ENCODE measurements around the gene KIF22. TPM values are rescaled to one million over a fixed set of nuclear protein-coding genes. Genes with fewer than 3 reads are reported as not detected.

KIF22 gene
- total RNA-seq, 1 donor from 2014 or later = 79.8 TPM

- no peak overlapping the region for H3K4me3 Mint-ChIP-seq (ENCODE audit: low read depth)
- H3K27me3 Mint-ChIP-seq = no peaks in the 10 kb centered on the region
- DNase-seq (ENCODE audit: low spot score, unreplicated experiment) = no peak
- H3K4me1 Mint-ChIP-seq (ENCODE audit: low read depth) = no peaks in the 10 kb centered on the region
- H3K27ac Mint-ChIP-seq = no peak overlapping the region
- H3K36me3 Mint-ChIP-seq (ENCODE audit: insufficient read depth) = no peaks in the 10 kb centered on the region
- H3K9me3 Mint-ChIP-seq (ENCODE audit: low read depth) = no peaks in the 10 kb centered on the region
- TF ChIP-seq, protein P1, sequence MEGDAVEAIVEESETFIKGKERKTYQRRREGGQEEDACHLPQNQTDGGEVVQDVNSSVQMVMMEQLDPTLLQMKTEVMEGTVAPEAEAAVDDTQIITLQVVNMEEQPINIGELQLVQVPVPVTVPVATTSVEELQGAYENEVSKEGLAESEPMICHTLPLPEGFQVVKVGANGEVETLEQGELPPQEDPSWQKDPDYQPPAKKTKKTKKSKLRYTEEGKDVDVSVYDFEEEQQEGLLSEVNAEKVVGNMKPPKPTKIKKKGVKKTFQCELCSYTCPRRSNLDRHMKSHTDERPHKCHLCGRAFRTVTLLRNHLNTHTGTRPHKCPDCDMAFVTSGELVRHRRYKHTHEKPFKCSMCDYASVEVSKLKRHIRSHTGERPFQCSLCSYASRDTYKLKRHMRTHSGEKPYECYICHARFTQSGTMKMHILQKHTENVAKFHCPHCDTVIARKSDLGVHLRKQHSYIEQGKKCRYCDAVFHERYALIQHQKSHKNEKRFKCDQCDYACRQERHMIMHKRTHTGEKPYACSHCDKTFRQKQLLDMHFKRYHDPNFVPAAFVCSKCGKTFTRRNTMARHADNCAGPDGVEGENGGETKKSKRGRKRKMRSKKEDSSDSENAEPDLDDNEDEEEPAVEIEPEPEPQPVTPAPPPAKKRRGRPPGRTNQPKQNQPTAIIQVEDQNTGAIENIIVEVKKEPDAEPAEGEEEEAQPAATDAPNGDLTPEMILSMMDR (IDR thresholded peaks at IDR 0.05; ENCODE audit: unreplicated experiment) = no peak
These were observed 45.4 kb downstream of the KIF22 start for GRCh38 chr16:29835926-29836325.

DNA sequence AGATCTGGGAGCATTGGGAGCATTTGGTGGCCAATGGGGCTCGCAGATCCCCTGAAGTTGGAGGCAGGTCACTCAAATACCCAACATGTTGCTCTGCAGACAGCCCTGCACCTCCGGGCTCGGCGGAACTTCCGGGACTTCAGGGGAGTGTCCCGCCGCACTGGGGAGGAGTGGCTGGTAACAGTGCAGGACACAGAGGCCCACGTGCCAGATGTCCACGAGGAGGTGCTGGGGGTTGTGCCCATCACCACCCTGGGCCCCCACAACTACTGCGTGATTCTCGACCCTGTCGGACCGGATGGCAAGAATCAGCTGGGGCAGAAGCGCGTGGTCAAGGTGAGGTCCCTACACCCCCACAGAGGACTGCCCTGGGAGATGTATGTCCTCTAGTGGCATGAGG is 46.1 kb downstream of the KIF22 start:
- H3K27me3 Mint-ChIP-seq = no peaks in the 10 kb centered on the region
- H3K4me3 Mint-ChIP-seq (ENCODE audit: low read depth) = no peak overlapping the region
- H3K27ac Mint-ChIP-seq = no peak overlapping the region
- TF ChIP-seq, protein P1 (IDR thresholded peaks at IDR 0.05; ENCODE audit: unreplicated experiment) = no peak
- H3K36me3 Mint-ChIP-seq (ENCODE audit: insufficient read depth) = no peaks in the 10 kb centered on the region
- no peak for DNase-seq (ENCODE audit: low spot score, unreplicated experiment)
- no peaks in the 10 kb centered on the region for H3K4me1 Mint-ChIP-seq (ENCODE audit: low read depth)
- H3K9me3 Mint-ChIP-seq (ENCODE audit: low read depth) = no peaks in the 10 kb centered on the region

DNA sequence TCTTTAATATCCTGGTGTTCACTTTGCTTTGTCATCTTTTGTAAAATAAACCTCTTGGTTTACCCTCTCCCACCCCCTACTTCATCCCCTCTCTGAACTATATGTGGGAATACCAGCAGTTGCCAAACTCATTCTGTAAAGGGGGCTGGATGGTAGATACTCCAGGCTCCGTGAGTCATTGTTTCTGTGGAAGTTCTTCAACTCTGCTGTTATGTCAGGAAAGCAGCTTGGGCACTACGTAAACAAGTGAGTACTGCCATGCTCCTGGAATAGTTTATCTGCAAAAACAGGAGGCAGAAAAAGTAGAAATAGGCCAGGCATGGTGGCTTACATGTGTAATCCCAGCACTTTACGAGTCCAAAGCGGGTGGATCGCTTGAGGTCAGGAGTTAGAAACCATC is 47.3 kb downstream of the KIF22 start:
- Mint-ChIP-seq H3K27me3 (no peaks in the 10 kb centered on the region), H3K4me3 (ENCODE audit: low read depth) (no peak overlapping the region), H3K9me3 (ENCODE audit: low read depth) (no peaks in the 10 kb centered on the region), H3K4me1 (ENCODE audit: low read depth) (no peaks in the 10 kb centered on the region), H3K27ac (no peak overlapping the region), H3K36me3 (ENCODE audit: insufficient read depth) (no peaks in the 10 kb centered on the region)
- DNase-seq (ENCODE audit: low spot score, unreplicated experiment) = no peak
- TF ChIP-seq, protein P1 (IDR thresholded peaks at IDR 0.05; ENCODE audit: unreplicated experiment) = no peak

DNA sequence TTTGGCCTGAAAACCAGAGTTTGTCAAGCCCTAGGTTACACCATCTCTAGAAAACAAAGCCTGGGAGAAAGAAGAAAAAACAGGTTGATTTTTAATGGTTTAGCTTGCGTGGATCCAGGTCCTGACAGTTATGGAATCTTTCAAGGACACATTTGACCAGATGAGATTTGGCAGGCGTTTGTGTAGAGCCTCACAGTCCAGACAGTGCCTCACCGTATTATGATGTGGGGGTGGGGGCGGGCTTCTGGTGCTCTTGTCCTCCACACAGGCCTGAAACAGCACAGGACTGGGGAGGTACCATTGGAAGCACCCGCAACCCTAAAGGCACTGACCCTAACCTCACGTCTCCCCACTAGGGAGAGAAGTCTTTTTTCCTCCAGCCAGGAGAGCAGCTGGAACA is 49.3 kb downstream of the KIF22 start:
- TF ChIP-seq, protein P1 (IDR thresholded peaks at IDR 0.05; ENCODE audit: unreplicated experiment) = no peak
- Mint-ChIP-seq H3K9me3 (ENCODE audit: low read depth) (no peaks in the 10 kb centered on the region), H3K27me3 (no peaks in the 10 kb centered on the region), H3K27ac (no peak overlapping the region), H3K4me3 (ENCODE audit: low read depth) (no peak overlapping the region), H3K4me1 (ENCODE audit: low read depth) (no peaks in the 10 kb centered on the region), H3K36me3 (ENCODE audit: insufficient read depth) (no peaks in the 10 kb centered on the region)
- no peak for DNase-seq (ENCODE audit: low spot score, unreplicated experiment)

DNA sequence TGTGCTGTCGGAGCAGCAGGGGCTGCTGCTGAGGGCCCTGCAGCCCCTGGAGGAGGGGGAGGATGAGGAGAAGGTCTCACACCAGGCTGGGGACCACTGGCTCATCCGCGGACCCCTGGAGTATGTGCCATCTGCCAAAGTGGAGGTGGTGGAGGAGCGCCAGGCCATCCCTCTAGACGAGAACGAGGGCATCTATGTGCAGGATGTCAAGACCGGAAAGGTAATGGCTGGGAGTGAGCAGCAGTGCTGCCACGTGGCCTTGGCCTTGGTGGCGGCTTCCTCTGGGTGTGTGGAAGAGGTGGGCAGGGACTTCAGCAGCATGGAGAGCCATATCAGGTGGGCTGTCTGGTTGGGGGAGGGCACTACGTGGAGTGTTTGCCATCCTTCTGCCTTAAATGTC is 49.7 kb downstream of the KIF22 start:
- no peaks in the 10 kb centered on the region for H3K4me1 Mint-ChIP-seq (ENCODE audit: low read depth)
- H3K27ac Mint-ChIP-seq = no peak overlapping the region
- TF ChIP-seq, protein P1 (IDR thresholded peaks at IDR 0.05; ENCODE audit: unreplicated experiment) = no peak
- DNase-seq (ENCODE audit: low spot score, unreplicated experiment) = no peak
- H3K27me3 Mint-ChIP-seq = no peaks in the 10 kb centered on the region
- H3K9me3 Mint-ChIP-seq (ENCODE audit: low read depth) = no peaks in the 10 kb centered on the region
- no peaks in the 10 kb centered on the region for H3K36me3 Mint-ChIP-seq (ENCODE audit: insufficient read depth)
- no peak overlapping the region for H3K4me3 Mint-ChIP-seq (ENCODE audit: low read depth)
